H9 (cell line): Measurements from ENCODE around the gene BRSK2. TPM values are rescaled to one million over a fixed set of nuclear protein-coding genes. Genes with fewer than 3 reads are reported as not detected.

ENCODE experiments used
- DNase-seq: peaks from one replicate; pipeline ENCODE4 v3.0.0-alpha.2; 2017
- H2AFZ ChIP-seq: one replicate; pipeline ENCODE4 v1.6.1; 2013; ENCODE audit warnings: mild to moderate bottlenecking, low read length, control low read depth, moderate library complexity
- H2AK5ac ChIP-seq: 2 replicates; pipeline ENCODE4 v1.6.1; 2013; ENCODE audit warnings: low read length, control low read depth, mixed read lengths; ENCODE audit not compliant: insufficient read length
- H2BK120ac ChIP-seq: one replicate; pipeline ENCODE4 v1.6.1; 2013; ENCODE audit warnings: low read depth, mild to moderate bottlenecking, low read length, control low read depth, inconsistent platforms; ENCODE audit not compliant: poor library complexity, severe bottlenecking
- H2BK12ac ChIP-seq: 2 replicates; pipeline ENCODE4 v1.6.1; 2013; ENCODE audit warnings: low read length, control low read depth, mixed read lengths, low read depth; ENCODE audit not compliant: insufficient read length
- H2BK15ac ChIP-seq: 2 replicates; pipeline ENCODE4 v1.6.1; 2013; ENCODE audit warnings: low read depth, low read length, control low read depth
- H2BK20ac ChIP-seq: one replicate; pipeline ENCODE4 v1.6.1; 2013; ENCODE audit warnings: low read depth, mild to moderate bottlenecking, low read length, control low read depth, inconsistent platforms; ENCODE audit not compliant: poor library complexity, severe bottlenecking
- H2BK5ac ChIP-seq: 2 replicates; pipeline ENCODE4 v1.6.1; 2013; ENCODE audit warnings: low read length, control low read depth, mixed read lengths; ENCODE audit not compliant: insufficient read length
- H3K14ac ChIP-seq: 2 replicates; pipeline ENCODE4 v1.6.1; 2013; ENCODE audit warnings: low read length, control low read depth; ENCODE audit not compliant: insufficient read depth
- H3K18ac ChIP-seq: 2 replicates; pipeline ENCODE4 v1.6.1; 2013; ENCODE audit warnings: low read depth, mild to moderate bottlenecking, mixed read lengths, low read length, control low read depth; ENCODE audit not compliant: insufficient read length
- H3K23ac ChIP-seq: 2 replicates; pipeline ENCODE4 v1.6.1; 2013; ENCODE audit warnings: low read length, control low read depth, mixed read lengths, low read depth; ENCODE audit not compliant: insufficient read length
- H3K23me2 ChIP-seq: 2 replicates; pipeline ENCODE4 v1.6.1; 2013; ENCODE audit warnings: low read depth, mild to moderate bottlenecking, mixed read lengths, low read length, control low read depth; ENCODE audit not compliant: insufficient read length, poor library complexity, severe bottlenecking
- H3K27ac ChIP-seq: 2 replicates; pipeline ENCODE4 v1.5.1; 2013; ENCODE audit warnings: low read length, control low read depth, mixed read lengths, low read depth; ENCODE audit not compliant: insufficient read length
- H3K27me3 ChIP-seq: 2 replicates; pipeline ENCODE4 v1.6.1; 2013; ENCODE audit warnings: low read length, control low read depth, inconsistent platforms; ENCODE audit not compliant: insufficient read depth
- H3K4ac ChIP-seq: 2 replicates; pipeline ENCODE4 v1.6.1; 2013; ENCODE audit warnings: low read depth, mild to moderate bottlenecking, control low read depth, inconsistent platforms, low read length, moderate library complexity
- H3K4me1 ChIP-seq: 2 replicates; pipeline ENCODE4 v1.6.1; 2013; ENCODE audit warnings: low read length, control low read depth, inconsistent platforms; ENCODE audit not compliant: insufficient read depth
- H3K4me2 ChIP-seq: 2 replicates; pipeline ENCODE4 v1.6.1; 2013; ENCODE audit warnings: low read length, control low read depth, mixed read lengths; ENCODE audit not compliant: insufficient read length, insufficient read depth
- H3K56ac ChIP-seq: 2 replicates; pipeline ENCODE4 v1.6.1; 2013; ENCODE audit warnings: low read depth, mild to moderate bottlenecking, mixed read lengths, low read length, control low read depth; ENCODE audit not compliant: insufficient read length
- H3K79me1 ChIP-seq: 2 replicates; pipeline ENCODE4 v1.6.1; 2013; ENCODE audit warnings: low read depth, mild to moderate bottlenecking, moderate library complexity, low read length, control low read depth, inconsistent platforms; ENCODE audit not compliant: insufficient read depth, poor library complexity, severe bottlenecking
- H3K79me2 ChIP-seq: 2 replicates; pipeline ENCODE4 v1.6.1; 2013; ENCODE audit warnings: low read length, control low read depth, inconsistent platforms; ENCODE audit not compliant: insufficient read depth
- H3K9ac ChIP-seq: 2 replicates; pipeline ENCODE4 v1.6.1; 2013; ENCODE audit warnings: low read length, control low read depth, mixed read lengths; ENCODE audit not compliant: insufficient read length; ENCODE audit errors: extremely low read depth
- H3K9me3 ChIP-seq: one replicate; pipeline ENCODE4 v1.6.1; 2013; ENCODE audit warnings: low read depth, low read length, inconsistent platforms; ENCODE audit not compliant: control insufficient read depth
- H3T11ph ChIP-seq: one replicate; pipeline ENCODE4 v1.6.1; 2013; ENCODE audit warnings: mild to moderate bottlenecking, low read length, control low read depth, inconsistent platforms
- H4K20me1 ChIP-seq: one replicate; pipeline ENCODE4 v1.6.1; 2013; ENCODE audit not compliant: control insufficient read depth, insufficient read length, insufficient read depth
- H4K5ac ChIP-seq: 2 replicates; pipeline ENCODE4 v1.6.1; 2013; ENCODE audit warnings: low read depth, mild to moderate bottlenecking, mixed read lengths, low read length, control low read depth; ENCODE audit not compliant: insufficient read length
- H4K8ac ChIP-seq: replicated peaks from 2 replicates; pipeline ENCODE4 v1.6.1; 2013; ENCODE audit warnings: low read length, control low read depth, mixed read lengths, low read depth; ENCODE audit not compliant: insufficient read length
- H4K91ac ChIP-seq: 2 replicates; pipeline ENCODE4 v1.6.1; 2013; ENCODE audit warnings: low read depth, mild to moderate bottlenecking, moderate library complexity, mixed read lengths, low read length, control low read depth; ENCODE audit not compliant: insufficient read length
- H3K27ac Mint-ChIP-seq, 3 experiments: 2 replicates in 2 of 3; 3 replicates in 1 of 3; pipeline ENCODE4 v1.8.0; 2020 to 2021; ENCODE audit warnings: mixed read lengths in 3 of 3, mild to moderate bottlenecking in 1 of 3, moderate library complexity in 1 of 3
- H3K27me3 Mint-ChIP-seq: 2 replicates; pipeline ENCODE4 v1.8.0; 2021; ENCODE audit warnings: low read depth, mild to moderate bottlenecking, moderate library complexity, mixed read lengths
- H3K36me3 Mint-ChIP-seq, 3 experiments: 2 replicates in 2 of 3; 3 replicates in 1 of 3; pipeline ENCODE4 v1.8.0; 2020 to 2021; ENCODE audit warnings: low read depth in 3 of 3, mixed read lengths in 3 of 3; ENCODE audit not compliant: insufficient read depth in 1 of 3
- H3K4me1 Mint-ChIP-seq, 2 experiments: 2 replicates each; pipeline ENCODE4 v1.8.0; 2020; ENCODE audit warnings: mixed read lengths in 2 of 2
- H3K4me3 Mint-ChIP-seq, 2 experiments: 2 replicates in 1 of 2; 3 replicates in 1 of 2; pipeline ENCODE4 v1.8.0; 2020 to 2021; ENCODE audit warnings: mild to moderate bottlenecking in 2 of 2, mixed read lengths in 2 of 2, moderate library complexity in 1 of 2
- H3K9me3 Mint-ChIP-seq, 2 experiments: 2 replicates in 1 of 2; 3 replicates in 1 of 2; pipeline ENCODE4 v1.8.0; 2020; ENCODE audit warnings: mild to moderate bottlenecking in 2 of 2, mixed read lengths in 2 of 2, moderate library complexity in 1 of 2
- CTCF ChIP-seq: fragments of 200-600 bp; sonication (generic); conservative IDR thresholded peaks from 3 replicates; pipeline ENCODE4 v1.8.0; 2021; ENCODE audit warnings: antibody characterized with exemption, mild to moderate bottlenecking
- WGBS: extraction: QIAGEN DNeasy Blood & Tissue Kit; methylation state at CpG from one replicate; pipeline ENCODE4 v1.1.7; 2013; ENCODE audit warnings: missing lambda C conversion rate, low lambda C conversion rate, mixed read lengths; ENCODE audit not compliant: insufficient read length; ENCODE audit errors: extremely low coverage; 5-methylcytosine and 5-hydroxymethylcytosine counted together
- total RNA-seq: library from RNA; stranded (reverse); gene quantifications from 2 replicates; pipeline ENCODE4 v1.2.1, GENCODE V29; 2021

Gene BRSK2
- total RNA-seq, 1 experiment from 2014 or later: 28.4 TPM

DNA sequence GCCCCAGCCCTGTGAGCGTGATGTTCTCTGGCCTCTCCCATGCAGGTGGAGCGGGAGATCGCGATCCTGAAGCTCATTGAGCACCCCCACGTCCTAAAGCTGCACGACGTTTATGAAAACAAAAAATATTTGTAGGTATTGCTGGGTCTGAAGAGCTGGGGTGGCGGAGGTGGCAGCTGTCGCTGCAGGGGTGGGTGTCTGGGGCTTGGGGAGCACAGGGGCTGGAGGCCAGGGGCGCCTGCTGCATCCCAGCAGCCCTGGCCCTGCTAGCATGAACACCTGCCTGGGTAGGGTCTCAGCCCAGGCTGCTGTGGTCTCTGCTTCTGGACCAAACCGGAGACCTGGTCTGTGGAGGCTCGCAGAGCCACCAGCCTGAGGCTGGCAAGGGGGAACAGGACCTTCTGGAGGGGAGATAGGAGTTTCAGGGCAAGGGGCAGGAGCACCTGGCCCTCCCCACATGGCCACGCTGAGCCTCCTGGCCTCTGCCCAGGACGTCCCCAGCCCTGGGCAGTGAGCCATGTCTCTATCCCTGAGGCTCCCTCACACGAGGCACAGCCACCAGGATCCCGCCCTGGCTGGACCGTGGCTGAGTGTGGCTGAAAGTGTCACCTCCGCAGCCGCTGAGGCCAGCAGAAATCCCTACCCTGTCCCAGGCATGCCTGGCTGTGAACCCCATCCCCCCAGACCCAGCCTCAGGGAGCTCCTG, 48.7 kb downstream of the BRSK2 start:
- no peaks in the 10 kb centered on the region for H3K9me3 ChIP-seq
- no peaks in the 10 kb centered on the region for H3K27me3 ChIP-seq
- H3K36me3 Mint-ChIP-seq: peaks cover under 1 to 3% (median 2%) of the 10 kb centered on the region in 3 experiments; a peak in 4 of 7 replicates
- no peaks in the 10 kb centered on the region; the same call in 1 of the 2 replicates for H3K4me1 ChIP-seq
- no peak overlapping the region for H3K27ac Mint-ChIP-seq
- no peaks in the 10 kb centered on the region for H3K27me3 Mint-ChIP-seq
- H3K9ac ChIP-seq: no peak overlapping the region
- no peak overlapping the region for H4K91ac ChIP-seq
- H4K8ac ChIP-seq: no peak overlapping the region
- H3K27ac ChIP-seq: no peak overlapping the region
- H3K23me2 ChIP-seq: no peaks in the 10 kb centered on the region
- no peaks in the 10 kb centered on the region; the same call in 1 of the 2 replicates for H3K79me2 ChIP-seq
- no peak overlapping the region for H4K5ac ChIP-seq
- DNase-seq: no peak
- no peak overlapping the region for H2BK12ac ChIP-seq
- no peaks in the 10 kb centered on the region for H3K9me3 Mint-ChIP-seq
- H2BK5ac ChIP-seq: no peak overlapping the region
- H2BK120ac ChIP-seq: no peak overlapping the region
- no peak overlapping the region for H2BK20ac ChIP-seq
- H3K14ac ChIP-seq: no peak overlapping the region
- WGBS: no CpG with 5 or more reads among the region's 19 CpGs
- H3K4me1 Mint-ChIP-seq: peaks cover 0 to 3% of the 10 kb centered on the region in 2 experiments; a peak in 1 of 4 replicates
- H3K79me1 ChIP-seq: no peaks in the 10 kb centered on the region
- H3K23ac ChIP-seq: no peak overlapping the region
- no peak for TF ChIP-seq CTCF
- no peak overlapping the region for H2AK5ac ChIP-seq
- H2BK15ac ChIP-seq: no peak overlapping the region
- H4K20me1 ChIP-seq: no peaks in the 10 kb centered on the region
- no peak overlapping the region for H3K4me2 ChIP-seq
- H3K18ac ChIP-seq: no peak overlapping the region
- H2AFZ ChIP-seq: no peak overlapping the region
- H3K4me3 Mint-ChIP-seq: no peak overlapping the region
- H3K4ac ChIP-seq: no peak overlapping the region
- H3T11ph ChIP-seq: no peak overlapping the region
- H3K56ac ChIP-seq: no peak overlapping the region
